GM12878 (cell line): ENCODE data around the gene EPS8. TPM values are rescaled to one million over a fixed set of nuclear protein-coding genes. Genes with fewer than 3 reads are reported as not detected.

Source experiments
- ATAC-seq: fragments of 200-7000 bp; cut with Tn5 transposase; 3 replicates; pipeline ENCODE4 v1.9.1; 2020; ENCODE audit warnings: mild to moderate bottlenecking, moderate library complexity
- BruUV-seq: library from RNA; stranded (reverse); fragments of 400-500 nt; replicated peaks from 2 replicates; lab custom pipeline; 2021; lab: Mats Ljungman, UMichigan
- CTCF ChIA-PET: fragments of 300-600 bp; sonication (Branson Sonifier 250); formaldehyde crosslinking; extraction: SDS; loops from one replicate; lab custom pipeline; 2021; ENCODE audit warnings: inconsistent platforms; lab: Yijun Ruan, JAX
- POLR2A ChIA-PET: fragments of 350-600 bp; formaldehyde crosslinking; extraction: SDS; loops from one replicate; lab custom pipeline; 2021; ENCODE audit warnings: inconsistent platforms; lab: Charles Lee
- RAD21 ChIA-PET: fragments of 300-600 bp; sonication (Branson Sonifier 250); formaldehyde crosslinking; loops from one replicate; lab custom pipeline; 2023; ENCODE audit warnings: antibody characterized with exemption; ENCODE audit not compliant: unreplicated experiment; lab: Charles Lee
- SMC1A ChIA-PET: fragments of 300-600 bp; sonication (Branson Sonifier 250); formaldehyde crosslinking; loops from one replicate; lab custom pipeline; 2023; ENCODE audit not compliant: unreplicated experiment, uncharacterized antibody; lab: Charles Lee
- DNase-seq: peaks from one replicate; pipeline ENCODE4 v3.0.0-alpha.2; 2011; ENCODE audit warnings: low read depth, low spot score
- FAIRE-seq: peaks from 3 replicates; lab custom pipeline; 2011; peaks lifted over from hg19 to GRCh38; lab: Jason Lieb, UNC
- H2AFZ ChIP-seq: 2 replicates; pipeline ENCODE4 v1.6.0; 2011; ENCODE audit warnings: low read depth, low read length, control low read depth; ENCODE audit not compliant: control insufficient read depth
- H3K27ac ChIP-seq: 2 replicates; pipeline ENCODE4 v1.5.1; 2011; ENCODE audit warnings: control low read depth; ENCODE audit not compliant: control insufficient read depth, insufficient read depth
- H3K27me3 ChIP-seq, 2 experiments: replicated peaks in 1 of 2; 2 replicates each; pipeline versions ENCODE4 v1.6.0 to v1.6.1; 2011; ENCODE audit warnings: low read length in 1 of 2; ENCODE audit not compliant: control insufficient read depth in 2 of 2, insufficient read depth in 2 of 2
- H3K36me3 ChIP-seq, 2 experiments: 2 replicates each; pipeline ENCODE4 v1.5.1; 2011; ENCODE audit warnings: low read length in 1 of 2; ENCODE audit not compliant: control insufficient read depth in 2 of 2, insufficient read depth in 2 of 2
- H3K4me1 ChIP-seq: 2 replicates; pipeline ENCODE4 v1.6.1; 2011; ENCODE audit warnings: mild to moderate bottlenecking, low read length, moderate library complexity, mixed read lengths; ENCODE audit not compliant: control insufficient read depth, insufficient read depth
- H3K4me2 ChIP-seq: 2 replicates; pipeline ENCODE4 v1.6.0; 2011; ENCODE audit warnings: control low read depth; ENCODE audit not compliant: control insufficient read depth, insufficient read depth
- H3K4me3 ChIP-seq: fragments of 200-600 bp; sonication (generic); 2 replicates; pipeline ENCODE4 v1.5.1; 2016
- H3K79me2 ChIP-seq: 2 replicates; pipeline ENCODE4 v1.6.0; 2011; ENCODE audit warnings: low read length; ENCODE audit not compliant: control insufficient read depth, insufficient read depth
- H3K9ac ChIP-seq: 2 replicates; pipeline ENCODE4 v1.8.0; 2011; ENCODE audit warnings: low read length, control low read depth, mixed read lengths; ENCODE audit not compliant: control insufficient read depth, insufficient read depth
- H3K9me3 ChIP-seq: replicated peaks from 3 replicates; pipeline ENCODE4 v1.5.1; 2011; ENCODE audit warnings: mild to moderate bottlenecking, low read length; ENCODE audit not compliant: control insufficient read depth, insufficient read depth
- H4K20me1 ChIP-seq: 2 replicates; pipeline ENCODE4 v1.6.0; 2011; ENCODE audit not compliant: control insufficient read depth, insufficient read depth
- CHD4 ChIP-seq: fragments of 200-600 bp; sonication (generic); IDR thresholded peaks from 2 replicates; pipeline ENCODE4 v1.6.1; 2016; ENCODE audit warnings: mild to moderate bottlenecking
- E2F4 ChIP-seq: IDR thresholded peaks from 2 replicates; pipeline ENCODE4 v1.6.1; 2012; ENCODE audit warnings: low read depth, low read length, improper control_type of control experiment
- ELK1 ChIP-seq: IDR thresholded peaks from 2 replicates; pipeline ENCODE4 v1.6.1; 2012; ENCODE audit warnings: low read depth, low read length, improper control_type of control experiment
- ESRRA ChIP-seq: IDR thresholded peaks from 2 replicates; pipeline ENCODE4 v1.6.1; 2012; ENCODE audit warnings: mild to moderate bottlenecking, low read length, improper control_type of control experiment
- IRF3 ChIP-seq: fragments of 450-650 bp; IDR thresholded peaks from 2 replicates; pipeline ENCODE4 v1.6.1; 2014; ENCODE audit warnings: mild to moderate bottlenecking
- JUNB ChIP-seq: IDR thresholded peaks from 2 replicates; pipeline ENCODE4 v1.6.1; 2016; ENCODE audit warnings: antibody characterized with exemption, mild to moderate bottlenecking
- JUND ChIP-seq: IDR thresholded peaks from 2 replicates; pipeline ENCODE4 v1.6.1; 2012; ENCODE audit warnings: low read depth, mild to moderate bottlenecking, low read length, improper control_type of control experiment, moderate library complexity
- NRF1 ChIP-seq: conservative IDR thresholded peaks from 2 replicates; pipeline ENCODE4 v1.6.1; 2011; ENCODE audit warnings: mild to moderate bottlenecking, low read depth, low read length, improper control_type of control experiment
- SRF ChIP-seq, 2 experiments: IDR thresholded peaks; 2 replicates each; pipeline ENCODE4 v1.6.1; 2011; ENCODE audit warnings: low read depth in 2 of 2, low read length in 2 of 2, mild to moderate bottlenecking in 1 of 2, moderate library complexity in 1 of 2
- WGBS: methylation state at CpG from one replicate; pipeline ENCODE4 v1.1.6; 2016; ENCODE audit warnings: low lambda C conversion rate; ENCODE audit not compliant: insufficient replicate concordance, insufficient coverage; ENCODE audit errors: missing lambda C conversion rate; 5-methylcytosine and 5-hydroxymethylcytosine counted together
- in situ Hi-C: fragments of 300-500 bp; cut with MboI; formaldehyde crosslinking; loops from 9 replicates; pipeline ENCODE4 v1.14.3; 2018; ENCODE audit warnings: mixed read lengths
- intact Hi-C: fragments of 100-400 bp; cut with micrococcal nuclease; formaldehyde crosslinking; loops from one replicate; pipeline ENCODE4 v1.14.2; 2022; ENCODE audit not compliant: unreplicated experiment
- polyA plus RNA-seq, 11 experiments: library from polyadenylated mRNA; depleted of rRNA in 4 of 11; unstranded in 6 of 11; stranded (reverse) in 5 of 11; fragments of >200 nt; fragmentation: Nextera tagmentation in 4 of 11; fragmentation: Illumina TruSeq in 1 of 11; extraction: Ambion mirVana in 4 of 11; extraction: Trizol in 1 of 11; gene quantifications; 1 replicate in 1 of 11; 2 replicates in 10 of 11; pipeline versions ENCODE4 v1.2.1 to v1.2.3, GENCODE V29; 2011 to 2016; ENCODE audit warnings: inconsistent platforms in 2 of 11, missing spikeins in 2 of 11, low read depth in 1 of 11
- total RNA-seq, 4 experiments: library from RNA; depleted of rRNA in 3 of 4; stranded (reverse); fragments of >200 nt in 3 of 4; fragmentation: Illumina TruSeq in 1 of 4; extraction: Trizol in 1 of 4; gene quantifications; 2 replicates each; pipeline versions ENCODE4 v1.2.1 to v1.2.3, GENCODE V29; 2013 to 2021
- TF ChIP-seq, protein P1 (sequence below): IDR thresholded peaks from 2 replicates; pipeline ENCODE4 v1.6.1; 2011; ENCODE audit warnings: low read depth, low read length, improper control_type of control experiment, borderline replicate concordance
- TF ChIP-seq, protein P2 (sequence below): IDR thresholded peaks from 2 replicates; pipeline ENCODE4 v1.6.1; 2011; ENCODE audit warnings: borderline replicate concordance, low read depth, mild to moderate bottlenecking, moderate library complexity, mixed read lengths, low read length; ENCODE audit not compliant: insufficient read depth; ENCODE audit errors: extremely low read length
- TF ChIP-seq, protein P3 (sequence below): fragments of 450-650 bp; formaldehyde crosslinking; IDR thresholded peaks from 2 replicates; pipeline ENCODE4 v1.4.0; 2020; ENCODE audit warnings: mild to moderate bottlenecking, moderate library complexity

EPS8 gene
- total and polyA plus RNA-seq, 10 of the 15 experiments (the other 5 are each of a cell fraction or from before 2014, with no cell fraction given): 1.3 to 127 (median 3.4) TPM

- H3K27me3 ChIP-seq: no peaks in the 10 kb centered on the region; a peak in 1 of 4 replicates
- H4K20me1 ChIP-seq: no peaks in the 10 kb centered on the region
- FAIRE-seq: no peak
- no peaks in the 10 kb centered on the region for H3K4me1 ChIP-seq
- BruUV-seq: no TSS peak
- H3K4me2 ChIP-seq: no peak overlapping the region
- no peak overlapping the region for H2AFZ ChIP-seq
- DNase-seq: no peak
- no peak overlapping the region for H3K4me3 ChIP-seq
- H3K36me3 ChIP-seq: no peaks in the 10 kb centered on the region
- intact Hi-C loops (no loop called here), in situ Hi-C loops (loop anchor here (5.0 kb wide), 1 partner anchor 256 kb away; no protein-coding TSS in a partner anchor)
- ChIA-PET POLR2A (no interaction called here), RAD21 (interaction anchor here (1.0 kb wide), 1 partner anchor 253 kb away, joined by 3 read pairs; no protein-coding TSS in a partner anchor), SMC1A (interaction anchor here (0.6 to 2.2 kb wide), 4 partner anchors 11 to 259 kb away, joined by 3 to 15 read pairs (median 6); no protein-coding TSS in a partner anchor), CTCF (interaction anchor here (1.0 to 2.0 kb wide), 2 partner anchors 12 to 262 kb away, joined by 5 to 10 read pairs; no protein-coding TSS in a partner anchor)
- H3K9ac ChIP-seq: no peak overlapping the region
- ATAC-seq: no peak
- no peaks in the 10 kb centered on the region for H3K9me3 ChIP-seq
- no peak overlapping the region for H3K27ac ChIP-seq
- 63% methylated on average over 5 of the region's 5 CpGs for WGBS
- TF ChIP-seq, protein P1, sequence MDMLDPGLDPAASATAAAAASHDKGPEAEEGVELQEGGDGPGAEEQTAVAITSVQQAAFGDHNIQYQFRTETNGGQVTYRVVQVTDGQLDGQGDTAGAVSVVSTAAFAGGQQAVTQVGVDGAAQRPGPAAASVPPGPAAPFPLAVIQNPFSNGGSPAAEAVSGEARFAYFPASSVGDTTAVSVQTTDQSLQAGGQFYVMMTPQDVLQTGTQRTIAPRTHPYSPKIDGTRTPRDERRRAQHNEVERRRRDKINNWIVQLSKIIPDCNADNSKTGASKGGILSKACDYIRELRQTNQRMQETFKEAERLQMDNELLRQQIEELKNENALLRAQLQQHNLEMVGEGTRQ: no peak
- TF ChIP-seq CHD4 (no peak), ESRRA (no peak), IRF3 (no peak), E2F4 (no peak), NRF1 (no peak), SRF (IDR thresholded peaks at IDR 0.05; ENCODE audit: low read depth in 2 of 2, low read length in 2 of 2) (no peak), ELK1 (no peak), JUND (no peak), JUNB (no peak)
- TF ChIP-seq, protein P2, sequence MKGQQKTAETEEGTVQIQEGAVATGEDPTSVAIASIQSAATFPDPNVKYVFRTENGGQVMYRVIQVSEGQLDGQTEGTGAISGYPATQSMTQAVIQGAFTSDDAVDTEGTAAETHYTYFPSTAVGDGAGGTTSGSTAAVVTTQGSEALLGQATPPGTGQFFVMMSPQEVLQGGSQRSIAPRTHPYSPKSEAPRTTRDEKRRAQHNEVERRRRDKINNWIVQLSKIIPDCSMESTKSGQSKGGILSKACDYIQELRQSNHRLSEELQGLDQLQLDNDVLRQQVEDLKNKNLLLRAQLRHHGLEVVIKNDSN: no peak
- TF ChIP-seq, protein P3, sequence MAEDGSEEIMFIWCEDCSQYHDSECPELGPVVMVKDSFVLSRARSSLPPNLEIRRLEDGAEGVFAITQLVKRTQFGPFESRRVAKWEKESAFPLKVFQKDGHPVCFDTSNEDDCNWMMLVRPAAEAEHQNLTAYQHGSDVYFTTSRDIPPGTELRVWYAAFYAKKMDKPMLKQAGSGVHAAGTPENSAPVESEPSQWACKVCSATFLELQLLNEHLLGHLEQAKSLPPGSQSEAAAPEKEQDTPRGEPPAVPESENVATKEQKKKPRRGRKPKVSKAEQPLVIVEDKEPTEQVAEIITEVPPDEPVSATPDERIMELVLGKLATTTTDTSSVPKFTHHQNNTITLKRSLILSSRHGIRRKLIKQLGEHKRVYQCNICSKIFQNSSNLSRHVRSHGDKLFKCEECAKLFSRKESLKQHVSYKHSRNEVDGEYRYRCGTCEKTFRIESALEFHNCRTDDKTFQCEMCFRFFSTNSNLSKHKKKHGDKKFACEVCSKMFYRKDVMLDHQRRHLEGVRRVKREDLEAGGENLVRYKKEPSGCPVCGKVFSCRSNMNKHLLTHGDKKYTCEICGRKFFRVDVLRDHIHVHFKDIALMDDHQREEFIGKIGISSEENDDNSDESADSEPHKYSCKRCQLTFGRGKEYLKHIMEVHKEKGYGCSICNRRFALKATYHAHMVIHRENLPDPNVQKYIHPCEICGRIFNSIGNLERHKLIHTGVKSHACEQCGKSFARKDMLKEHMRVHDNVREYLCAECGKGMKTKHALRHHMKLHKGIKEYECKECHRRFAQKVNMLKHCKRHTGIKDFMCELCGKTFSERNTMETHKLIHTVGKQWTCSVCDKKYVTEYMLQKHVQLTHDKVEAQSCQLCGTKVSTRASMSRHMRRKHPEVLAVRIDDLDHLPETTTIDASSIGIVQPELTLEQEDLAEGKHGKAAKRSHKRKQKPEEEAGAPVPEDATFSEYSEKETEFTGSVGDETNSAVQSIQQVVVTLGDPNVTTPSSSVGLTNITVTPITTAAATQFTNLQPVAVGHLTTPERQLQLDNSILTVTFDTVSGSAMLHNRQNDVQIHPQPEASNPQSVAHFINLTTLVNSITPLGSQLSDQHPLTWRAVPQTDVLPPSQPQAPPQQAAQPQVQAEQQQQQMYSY (CRISPR knock-in tag): no peak
- H3K79me2 ChIP-seq: no peaks in the 10 kb centered on the region
Observed at GRCh38 chr12:15596174-15596573, 193.0 kb downstream of the EPS8 start.
